PC-3 (cell line): ENCODE measurements around the gene GLT8D1. TPM values are rescaled to one million over a fixed set of nuclear protein-coding genes. Genes with fewer than 3 reads are reported as not detected.
A peak's percentile ranks its signal among the peaks of the same experiment; 100 is the strongest.

Experiments used
- ATAC-seq: fragments of 200-7000 bp; cut with Tn5 transposase; 2 replicates; pipeline ENCODE4 v1.9.1; 2020; ENCODE audit warnings: mild to moderate bottlenecking, moderate library complexity
- BruUV-seq: library from RNA; stranded (reverse); fragments of 400-500 nt; replicated peaks from 2 replicates; lab custom pipeline; 2021; lab: Mats Ljungman, UMichigan
- CTCF ChIA-PET: fragments of 300-600 bp; sonication (Branson Sonifier 250); formaldehyde crosslinking; loops from one replicate; lab custom pipeline; 2022; ENCODE audit warnings: antibody characterized with exemption; lab: Charles Lee
- POLR2A ChIA-PET: fragments of 300-600 bp; sonication (Branson Sonifier 250); formaldehyde crosslinking; loops from one replicate; lab custom pipeline; 2022; ENCODE audit warnings: antibody characterized with exemption; ENCODE audit not compliant: unreplicated experiment; lab: Charles Lee
- DNase-seq: peaks from one replicate; pipeline ENCODE4 v3.0.0-alpha.2; 2015
- H2AFZ ChIP-seq: fragments of 300-600 bp; sonication (generic); 2 replicates; pipeline ENCODE4 v1.6.0; 2016; ENCODE audit warnings: antibody characterized with exemption, low read length
- H3F3A ChIP-seq: fragments of 300-600 bp; sonication (generic); one replicate; pipeline ENCODE4 v1.6.0; 2017; ENCODE audit warnings: antibody characterized with exemption, low read length, control low read depth, mild to moderate bottlenecking; ENCODE audit not compliant: unreplicated experiment
- H3K27ac ChIP-seq: fragments of 300-600 bp; sonication (generic); 2 replicates; pipeline ENCODE4 v1.5.1; 2016; ENCODE audit warnings: mild to moderate bottlenecking, low read length
- H3K27me3 ChIP-seq: fragments of 300-600 bp; sonication (generic); 2 replicates; pipeline ENCODE4 v1.6.1; 2016; ENCODE audit warnings: low read length, mixed read lengths
- H3K36me3 ChIP-seq: fragments of 300-600 bp; sonication (generic); 2 replicates; pipeline ENCODE4 v1.6.1; 2016; ENCODE audit warnings: low read depth, mixed run types, low read length, mixed read lengths
- H3K4me1 ChIP-seq: fragments of 300-600 bp; sonication (generic); 2 replicates; pipeline ENCODE4 v1.5.1; 2016; ENCODE audit warnings: low read length; ENCODE audit not compliant: insufficient read depth
- H3K4me2 ChIP-seq: fragments of 300-600 bp; sonication (generic); 2 replicates; pipeline ENCODE4 v1.6.0; 2016; ENCODE audit warnings: low read length
- H3K4me3 ChIP-seq: fragments of 300-600 bp; sonication (generic); 2 replicates; pipeline ENCODE4 v1.5.1; 2016; ENCODE audit warnings: mild to moderate bottlenecking, low read length, mixed read lengths
- H3K79me2 ChIP-seq: fragments of 300-600 bp; sonication (generic); 2 replicates; pipeline ENCODE4 v1.6.1; 2017; ENCODE audit warnings: low read length, mixed read lengths
- H3K9ac ChIP-seq: fragments of 300-600 bp; sonication (generic); 2 replicates; pipeline ENCODE4 v1.6.0; 2016; ENCODE audit warnings: mild to moderate bottlenecking, low read length
- H3K9me2 ChIP-seq: fragments of 300-600 bp; sonication (generic); replicated peaks from 2 replicates; pipeline ENCODE4 v1.6.1; 2016; ENCODE audit warnings: mixed run types, low read length, mixed read lengths
- H3K9me3 ChIP-seq: fragments of 300-600 bp; sonication (generic); 2 replicates; pipeline ENCODE4 v1.6.1; 2016; ENCODE audit warnings: low read length, mixed read lengths
- H4K20me1 ChIP-seq: fragments of 300-600 bp; sonication (generic); 2 replicates; pipeline ENCODE4 v1.6.1; 2016; ENCODE audit warnings: low read length, mixed read lengths
- CTCF ChIP-seq: fragments of 300-600 bp; sonication (generic); conservative IDR thresholded peaks from 2 replicates; pipeline ENCODE4 v1.5.1; 2017; ENCODE audit warnings: antibody characterized with exemption, low read depth, mild to moderate bottlenecking, low read length
- EZH2 ChIP-seq: fragments of 300-600 bp; sonication (generic); IDR thresholded peaks from one replicate; pipeline ENCODE4 v1.6.1; 2017; ENCODE audit warnings: antibody characterized with exemption, mild to moderate bottlenecking, low read length; ENCODE audit not compliant: unreplicated experiment
- EZH2phosphoT487 ChIP-seq: fragments of 300-600 bp; sonication (generic); IDR thresholded peaks from 2 replicates; pipeline ENCODE4 v1.6.1; 2018; ENCODE audit warnings: mild to moderate bottlenecking, antibody characterized with exemption, low read length, borderline replicate concordance
- intact Hi-C: fragments of 100-400 bp; cut with micrococcal nuclease; formaldehyde crosslinking; loops from 2 replicates; pipeline ENCODE4 v1.9.0; 2023
- total RNA-seq: library from RNA; depleted of rRNA; stranded (reverse); fragments of >200 nt; gene quantifications from 2 replicates; pipeline ENCODE4 v1.2.3, GENCODE V29; 2014

GLT8D1 gene
- total RNA-seq, 1 experiment from 2014 or later = 70.2 TPM

- Histone ChIP-seq H3K27ac (no peak overlapping the region), H3K4me1 (no peaks in the 10 kb centered on the region), H4K20me1 (peaks cover 22% of the 10 kb centered on the region), H3K4me2 (no peak overlapping the region), H3K9me2 (no peaks in the 10 kb centered on the region), H3F3A (peaks cover 36% of the 10 kb centered on the region), H3K4me3 (no peak overlapping the region), H3K9ac (no peak overlapping the region), H2AFZ (no peak overlapping the region), H3K79me2 (peaks cover 17% of the 10 kb centered on the region; the same call in 1 of the 2 replicates), H3K27me3 (no peaks in the 10 kb centered on the region), H3K36me3 (peaks cover 58% of the 10 kb centered on the region), H3K9me3 (no peaks in the 10 kb centered on the region)
- intact Hi-C loops = no loop called here
- POLR2A ChIA-PET = no interaction called here
- TF ChIP-seq EZH2phosphoT487 = no peak
- TF ChIP-seq EZH2 = no peak
- TF ChIP-seq CTCF = no peak
- CTCF ChIA-PET = interaction anchor here (0.5 kb wide), 1 partner anchor 284 kb away, joined by 3 read pairs; no protein-coding TSS in a partner anchor
- ATAC-seq (no peak), DNase-seq (no peak)
- no TSS peak for BruUV-seq
Observed at GRCh38 chr3:52695798-52696671, 9.6 kb downstream of the GLT8D1 start.

GRCh38 chr3:52694528-52695189, 10.9 kb downstream of the GLT8D1 start:
- intact Hi-C loops = no loop called here
- DNase-seq (no peak), ATAC-seq (no peak)
- Histone ChIP-seq H3K27ac (no peak overlapping the region), H3K9ac (no peak overlapping the region), H3K9me3 (no peaks in the 10 kb centered on the region), H3F3A (peaks cover 33% of the 10 kb centered on the region), H3K27me3 (no peaks in the 10 kb centered on the region), H3K4me1 (no peaks in the 10 kb centered on the region), H3K4me2 (no peak overlapping the region), H2AFZ (no peak overlapping the region), H3K79me2 (peaks cover 28% of the 10 kb centered on the region; the same call in 1 of the 2 replicates), H3K4me3 (no peak overlapping the region), H3K36me3 (peaks cover 70% of the 10 kb centered on the region), H3K9me2 (no peaks in the 10 kb centered on the region), H4K20me1 (peaks cover 29% of the 10 kb centered on the region)
- ChIA-PET POLR2A (no interaction called here), CTCF (no interaction called here)
- TF ChIP-seq EZH2phosphoT487 (no peak), CTCF (no peak), EZH2 (no peak)
- BruUV-seq = TSS peak; percentile 49
